ENCODE measurements around the gene TMEM52B. TPM values are rescaled to one million over a fixed set of nuclear protein-coding genes. Genes with fewer than 3 reads are reported as not detected.

Gene TMEM52B
- total and polyA plus RNA-seq, 2 experiments from 2014 or later: not detected

DNA sequence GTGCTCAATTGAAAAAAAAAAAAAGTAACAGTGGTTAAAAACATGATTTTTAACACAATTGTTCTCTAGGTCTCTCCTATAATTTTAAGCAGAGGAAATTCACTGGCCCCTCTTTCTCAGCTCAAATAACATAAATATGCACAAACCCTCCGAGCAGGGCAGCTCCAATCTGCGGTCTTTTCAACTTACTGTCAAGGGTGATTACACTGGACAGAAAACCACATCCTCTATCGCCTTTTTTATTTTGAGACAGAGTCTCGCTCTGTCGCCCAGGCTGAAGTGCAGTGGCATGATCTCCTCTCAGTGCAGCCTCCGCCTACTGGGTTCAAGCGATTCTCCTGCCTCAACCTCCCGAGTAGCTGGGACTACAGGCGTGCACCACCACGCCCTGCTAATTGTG, 17.4 kb downstream of the TMEM52B start:
- peaks cover 8% of the 10 kb centered on the region for H3K27me3 Mint-ChIP-seq (ENCODE audit: insufficient read depth, low read depth, poor library complexity)

DNA sequence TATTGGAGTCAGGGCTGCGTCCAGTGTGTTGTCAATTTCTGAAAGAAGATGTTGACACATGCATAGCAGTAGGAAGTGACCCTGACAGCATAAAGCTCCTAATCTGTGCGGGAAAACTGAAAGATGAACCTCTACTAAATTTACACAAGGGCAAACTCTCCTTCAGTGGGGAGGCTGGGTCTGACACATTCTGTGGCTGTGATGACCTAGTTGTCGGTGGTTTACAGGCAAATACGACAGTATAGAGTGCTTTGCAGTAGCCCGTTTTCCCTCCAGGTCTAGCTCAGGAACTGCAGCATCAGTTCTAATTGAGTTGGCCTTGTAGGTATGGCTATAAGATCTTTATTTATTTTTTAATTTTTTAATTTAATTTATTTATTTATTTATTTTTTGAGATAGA, 19.0 kb downstream of the TMEM52B start:
- no peak for ATAC-seq
- H3K4me3 Mint-ChIP-seq: no peak overlapping the region
- H3K4me3 ChIP-seq: no peak overlapping the region
- no peaks in the 10 kb centered on the region for H3K27me3 ChIP-seq (ENCODE audit: insufficient read depth)
- H2AFZ ChIP-seq: no peak overlapping the region
- H3K9me2 ChIP-seq (ENCODE audit: insufficient read depth): no peaks in the 10 kb centered on the region
- H3K36me3 ChIP-seq (ENCODE audit: insufficient read depth): no peaks in the 10 kb centered on the region
- no peaks in the 10 kb centered on the region for H3K4me1 ChIP-seq (ENCODE audit: insufficient read depth)
- no peaks in the 10 kb centered on the region for H3F3A ChIP-seq (replicated peaks; ENCODE audit: low read depth)
- no peak overlapping the region for H3K4me2 ChIP-seq
- DNase-seq (ENCODE audit: low spot score): no peak
- peaks cover 4% of the 10 kb centered on the region for H3K4me1 Mint-ChIP-seq
- peaks cover 9% of the 10 kb centered on the region for H3K27me3 Mint-ChIP-seq (ENCODE audit: insufficient read depth, low read depth, poor library complexity)
- no peak overlapping the region for H3K27ac ChIP-seq (ENCODE audit: low read depth)
- no peaks in the 10 kb centered on the region for H4K20me1 ChIP-seq (replicated peaks; ENCODE audit: insufficient read depth)
- H3K36me3 Mint-ChIP-seq (ENCODE audit: low read depth): no peaks in the 10 kb centered on the region
- H3K79me2 ChIP-seq (replicated peaks; ENCODE audit: insufficient read depth): no peaks in the 10 kb centered on the region
- H3K27ac Mint-ChIP-seq: no peak overlapping the region
- H3K9me3 Mint-ChIP-seq: no peaks in the 10 kb centered on the region
- no peak for TF ChIP-seq JUNB (IDR thresholded peaks at IDR 0.05; ENCODE audit: unreplicated experiment)
- no peak for TF ChIP-seq ZNF114 (CRISPR knock-in tag; IDR thresholded peaks at IDR 0.05)
- TF ChIP-seq, protein P1, sequence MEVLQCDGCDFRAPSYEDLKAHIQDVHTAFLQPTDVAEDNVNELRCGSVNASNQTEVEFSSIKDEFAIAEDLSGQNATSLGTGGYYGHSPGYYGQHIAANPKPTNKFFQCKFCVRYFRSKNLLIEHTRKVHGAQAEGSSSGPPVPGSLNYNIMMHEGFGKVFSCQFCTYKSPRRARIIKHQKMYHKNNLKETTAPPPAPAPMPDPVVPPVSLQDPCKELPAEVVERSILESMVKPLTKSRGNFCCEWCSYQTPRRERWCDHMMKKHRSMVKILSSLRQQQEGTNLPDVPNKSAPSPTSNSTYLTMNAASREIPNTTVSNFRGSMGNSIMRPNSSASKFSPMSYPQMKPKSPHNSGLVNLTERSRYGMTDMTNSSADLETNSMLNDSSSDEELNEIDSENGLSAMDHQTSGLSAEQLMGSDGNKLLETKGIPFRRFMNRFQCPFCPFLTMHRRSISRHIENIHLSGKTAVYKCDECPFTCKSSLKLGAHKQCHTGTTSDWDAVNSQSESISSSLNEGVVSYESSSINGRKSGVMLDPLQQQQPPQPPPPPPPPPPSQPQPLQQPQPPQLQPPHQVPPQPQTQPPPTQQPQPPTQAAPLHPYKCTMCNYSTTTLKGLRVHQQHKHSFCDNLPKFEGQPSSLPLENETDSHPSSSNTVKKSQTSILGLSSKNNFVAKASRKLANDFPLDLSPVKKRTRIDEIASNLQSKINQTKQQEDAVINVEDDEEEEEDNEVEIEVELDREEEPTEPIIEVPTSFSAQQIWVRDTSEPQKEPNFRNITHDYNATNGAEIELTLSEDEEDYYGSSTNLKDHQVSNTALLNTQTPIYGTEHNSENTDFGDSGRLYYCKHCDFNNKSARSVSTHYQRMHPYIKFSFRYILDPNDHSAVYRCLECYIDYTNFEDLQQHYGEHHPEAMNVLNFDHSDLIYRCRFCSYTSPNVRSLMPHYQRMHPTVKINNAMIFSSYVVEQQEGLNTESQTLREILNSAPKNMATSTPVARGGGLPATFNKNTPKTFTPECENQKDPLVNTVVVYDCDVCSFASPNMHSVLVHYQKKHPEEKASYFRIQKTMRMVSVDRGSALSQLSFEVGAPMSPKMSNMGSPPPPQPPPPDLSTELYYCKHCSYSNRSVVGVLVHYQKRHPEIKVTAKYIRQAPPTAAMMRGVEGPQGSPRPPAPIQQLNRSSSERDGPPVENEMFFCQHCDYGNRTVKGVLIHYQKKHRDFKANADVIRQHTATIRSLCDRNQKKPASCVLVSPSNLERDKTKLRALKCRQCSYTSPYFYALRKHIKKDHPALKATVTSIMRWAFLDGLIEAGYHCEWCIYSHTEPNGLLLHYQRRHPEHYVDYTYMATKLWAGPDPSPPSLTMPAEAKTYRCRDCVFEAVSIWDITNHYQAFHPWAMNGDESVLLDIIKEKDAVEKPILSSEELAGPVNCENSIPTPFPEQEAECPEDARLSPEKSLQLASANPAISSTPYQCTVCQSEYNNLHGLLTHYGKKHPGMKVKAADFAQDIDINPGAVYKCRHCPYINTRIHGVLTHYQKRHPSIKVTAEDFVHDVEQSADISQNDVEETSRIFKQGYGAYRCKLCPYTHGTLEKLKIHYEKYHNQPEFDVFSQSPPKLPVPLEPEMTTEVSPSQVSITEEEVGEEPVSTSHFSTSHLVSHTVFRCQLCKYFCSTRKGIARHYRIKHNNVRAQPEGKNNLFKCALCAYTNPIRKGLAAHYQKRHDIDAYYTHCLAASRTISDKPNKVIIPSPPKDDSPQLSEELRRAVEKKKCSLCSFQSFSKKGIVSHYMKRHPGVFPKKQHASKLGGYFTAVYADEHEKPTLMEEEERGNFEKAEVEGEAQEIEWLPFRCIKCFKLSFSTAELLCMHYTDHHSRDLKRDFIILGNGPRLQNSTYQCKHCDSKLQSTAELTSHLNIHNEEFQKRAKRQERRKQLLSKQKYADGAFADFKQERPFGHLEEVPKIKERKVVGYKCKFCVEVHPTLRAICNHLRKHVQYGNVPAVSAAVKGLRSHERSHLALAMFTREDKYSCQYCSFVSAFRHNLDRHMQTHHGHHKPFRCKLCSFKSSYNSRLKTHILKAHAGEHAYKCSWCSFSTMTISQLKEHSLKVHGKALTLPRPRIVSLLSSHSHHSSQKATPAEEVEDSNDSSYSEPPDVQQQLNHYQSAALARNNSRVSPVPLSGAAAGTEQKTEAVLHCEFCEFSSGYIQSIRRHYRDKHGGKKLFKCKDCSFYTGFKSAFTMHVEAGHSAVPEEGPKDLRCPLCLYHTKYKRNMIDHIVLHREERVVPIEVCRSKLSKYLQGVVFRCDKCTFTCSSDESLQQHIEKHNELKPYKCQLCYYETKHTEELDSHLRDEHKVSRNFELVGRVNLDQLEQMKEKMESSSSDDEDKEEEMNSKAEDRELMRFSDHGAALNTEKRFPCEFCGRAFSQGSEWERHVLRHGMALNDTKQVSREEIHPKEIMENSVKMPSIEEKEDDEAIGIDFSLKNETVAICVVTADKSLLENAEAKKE (CRISPR knock-in tag; IDR thresholded peaks at IDR 0.05): no peak
- TF ChIP-seq NANOG (IDR thresholded peaks at IDR 0.05; ENCODE audit: borderline replicate concordance): no peak
- no peak for TF ChIP-seq EZH2 (IDR thresholded peaks at IDR 0.05; ENCODE audit: low read depth, unreplicated experiment)
- no peak for TF ChIP-seq POLR2AphosphoS5 (IDR thresholded peaks at IDR 0.05; ENCODE audit: low read depth)
- TF ChIP-seq ZNF331 (CRISPR knock-in tag; IDR thresholded peaks at IDR 0.05; ENCODE audit: low read depth): no peak
- TF ChIP-seq, protein P2, sequence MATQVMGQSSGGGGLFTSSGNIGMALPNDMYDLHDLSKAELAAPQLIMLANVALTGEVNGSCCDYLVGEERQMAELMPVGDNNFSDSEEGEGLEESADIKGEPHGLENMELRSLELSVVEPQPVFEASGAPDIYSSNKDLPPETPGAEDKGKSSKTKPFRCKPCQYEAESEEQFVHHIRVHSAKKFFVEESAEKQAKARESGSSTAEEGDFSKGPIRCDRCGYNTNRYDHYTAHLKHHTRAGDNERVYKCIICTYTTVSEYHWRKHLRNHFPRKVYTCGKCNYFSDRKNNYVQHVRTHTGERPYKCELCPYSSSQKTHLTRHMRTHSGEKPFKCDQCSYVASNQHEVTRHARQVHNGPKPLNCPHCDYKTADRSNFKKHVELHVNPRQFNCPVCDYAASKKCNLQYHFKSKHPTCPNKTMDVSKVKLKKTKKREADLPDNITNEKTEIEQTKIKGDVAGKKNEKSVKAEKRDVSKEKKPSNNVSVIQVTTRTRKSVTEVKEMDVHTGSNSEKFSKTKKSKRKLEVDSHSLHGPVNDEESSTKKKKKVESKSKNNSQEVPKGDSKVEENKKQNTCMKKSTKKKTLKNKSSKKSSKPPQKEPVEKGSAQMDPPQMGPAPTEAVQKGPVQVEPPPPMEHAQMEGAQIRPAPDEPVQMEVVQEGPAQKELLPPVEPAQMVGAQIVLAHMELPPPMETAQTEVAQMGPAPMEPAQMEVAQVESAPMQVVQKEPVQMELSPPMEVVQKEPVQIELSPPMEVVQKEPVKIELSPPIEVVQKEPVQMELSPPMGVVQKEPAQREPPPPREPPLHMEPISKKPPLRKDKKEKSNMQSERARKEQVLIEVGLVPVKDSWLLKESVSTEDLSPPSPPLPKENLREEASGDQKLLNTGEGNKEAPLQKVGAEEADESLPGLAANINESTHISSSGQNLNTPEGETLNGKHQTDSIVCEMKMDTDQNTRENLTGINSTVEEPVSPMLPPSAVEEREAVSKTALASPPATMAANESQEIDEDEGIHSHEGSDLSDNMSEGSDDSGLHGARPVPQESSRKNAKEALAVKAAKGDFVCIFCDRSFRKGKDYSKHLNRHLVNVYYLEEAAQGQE (IDR thresholded peaks at IDR 0.05; ENCODE audit: unreplicated experiment): no peak
- no peak for TF ChIP-seq CREB1 (CRISPR knock-in tag; IDR thresholded peaks at IDR 0.05; ENCODE audit: low read depth)
- TF ChIP-seq, protein P3, sequence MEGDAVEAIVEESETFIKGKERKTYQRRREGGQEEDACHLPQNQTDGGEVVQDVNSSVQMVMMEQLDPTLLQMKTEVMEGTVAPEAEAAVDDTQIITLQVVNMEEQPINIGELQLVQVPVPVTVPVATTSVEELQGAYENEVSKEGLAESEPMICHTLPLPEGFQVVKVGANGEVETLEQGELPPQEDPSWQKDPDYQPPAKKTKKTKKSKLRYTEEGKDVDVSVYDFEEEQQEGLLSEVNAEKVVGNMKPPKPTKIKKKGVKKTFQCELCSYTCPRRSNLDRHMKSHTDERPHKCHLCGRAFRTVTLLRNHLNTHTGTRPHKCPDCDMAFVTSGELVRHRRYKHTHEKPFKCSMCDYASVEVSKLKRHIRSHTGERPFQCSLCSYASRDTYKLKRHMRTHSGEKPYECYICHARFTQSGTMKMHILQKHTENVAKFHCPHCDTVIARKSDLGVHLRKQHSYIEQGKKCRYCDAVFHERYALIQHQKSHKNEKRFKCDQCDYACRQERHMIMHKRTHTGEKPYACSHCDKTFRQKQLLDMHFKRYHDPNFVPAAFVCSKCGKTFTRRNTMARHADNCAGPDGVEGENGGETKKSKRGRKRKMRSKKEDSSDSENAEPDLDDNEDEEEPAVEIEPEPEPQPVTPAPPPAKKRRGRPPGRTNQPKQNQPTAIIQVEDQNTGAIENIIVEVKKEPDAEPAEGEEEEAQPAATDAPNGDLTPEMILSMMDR (conservative IDR thresholded peaks at IDR 0.05; ENCODE audit: low read depth in 2 of 2): no peak
- no peak for TF ChIP-seq EZH2phosphoT487 (IDR thresholded peaks at IDR 0.05; ENCODE audit: unreplicated experiment)

More for the DNA sequence above, 17.4 kb downstream of the TMEM52B start:
- Histone ChIP-seq H3K27me3 (ENCODE audit: insufficient read depth) (no peaks in the 10 kb centered on the region), H3K9me2 (ENCODE audit: insufficient read depth) (no peaks in the 10 kb centered on the region), H3K4me2 (no peak overlapping the region), H3K4me3 (no peak overlapping the region), H3K27ac (ENCODE audit: low read depth) (no peak overlapping the region), H3F3A (replicated peaks; ENCODE audit: low read depth) (no peaks in the 10 kb centered on the region), H3K4me1 (ENCODE audit: insufficient read depth) (peaks cover 10% of the 10 kb centered on the region; the same call in 1 of the 2 replicates), H3K36me3 (ENCODE audit: insufficient read depth) (no peaks in the 10 kb centered on the region), H4K20me1 (replicated peaks; ENCODE audit: insufficient read depth) (no peaks in the 10 kb centered on the region), H3K79me2 (replicated peaks; ENCODE audit: insufficient read depth) (no peaks in the 10 kb centered on the region), H2AFZ (0 out of 2 replicates have a peak overlapping the region, but pooled peaks have one; percentile 23)
- ATAC-seq (no peak), DNase-seq (ENCODE audit: low spot score) (no peak)
- no peak for TF ChIP-seq ZNF331 (CRISPR knock-in tag; IDR thresholded peaks at IDR 0.05; ENCODE audit: low read depth)
- H3K4me3 Mint-ChIP-seq: no peak overlapping the region
- peaks cover 14% of the 10 kb centered on the region for H3K4me1 Mint-ChIP-seq
- no peaks in the 10 kb centered on the region for H3K9me3 Mint-ChIP-seq
- no peak overlapping the region for H3K27ac Mint-ChIP-seq
- H3K36me3 Mint-ChIP-seq (ENCODE audit: low read depth): no peaks in the 10 kb centered on the region

Measured in GM23338 (cell line).